Measurements from ENCODE around the gene NPHP3.
A peak's percentile ranks its signal among the peaks of the same experiment; 100 is the strongest.
"Not testable (repeated sequence)": the region's sequence is repeated elsewhere in the genome, so short reads cannot be mapped to it uniquely, and the experiment has no call there.

The NPHP3 gene

GRCh38 chr3:132722165-132723023 lies at the start of gene NPHP3:
TSS of gene NPHP3 (minus strand) at chr3:132722409. CDS start at chr3:132722355, 54 bp downstream.
- DNase-seq = peak; percentile 88 to 100 (median 98)
- intact Hi-C loops (cut with DNase I) = loop anchor here (2.0 to 5.0 kb wide), 2 partner anchors 315 to 850 kb away; partner anchors contain the start of genes CDV3 and TMEM108

- no peak for DNase-seq
- intact Hi-C loops (cut with DNase I) = no loop called here
Measured at GRCh38 chr3:132758740-132759139, 36.5 kb upstream of the NPHP3 start.

GRCh38 chr3:132756108-132756650 lies 34.0 kb upstream of the NPHP3 start:
- peak in 1 of 42 donors; percentile 2 for DNase-seq
- intact Hi-C loops (cut with DNase I) = no loop called here

DNA sequence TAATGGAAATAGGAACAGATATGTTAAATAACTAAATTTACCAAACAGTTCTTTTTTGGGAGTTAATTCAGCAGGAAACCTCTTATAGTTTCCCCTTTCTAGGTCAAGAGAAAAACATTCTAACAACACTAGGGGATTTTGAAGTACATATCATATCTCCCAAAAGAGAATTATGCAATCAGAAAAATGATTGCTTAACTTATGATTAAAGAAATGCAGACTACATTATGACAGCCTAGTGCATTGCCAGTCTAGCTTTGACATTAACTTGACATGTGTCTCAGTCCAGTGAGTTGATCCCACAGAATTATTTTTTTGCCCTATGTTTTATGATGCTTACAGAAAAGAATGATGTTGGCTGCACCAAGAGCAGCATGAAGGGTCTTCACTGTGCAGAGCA lies 31.7 kb upstream of the NPHP3 start:
- intact Hi-C loops (cut with DNase I) = no loop called here
- DNase-seq = no peak

DNA sequence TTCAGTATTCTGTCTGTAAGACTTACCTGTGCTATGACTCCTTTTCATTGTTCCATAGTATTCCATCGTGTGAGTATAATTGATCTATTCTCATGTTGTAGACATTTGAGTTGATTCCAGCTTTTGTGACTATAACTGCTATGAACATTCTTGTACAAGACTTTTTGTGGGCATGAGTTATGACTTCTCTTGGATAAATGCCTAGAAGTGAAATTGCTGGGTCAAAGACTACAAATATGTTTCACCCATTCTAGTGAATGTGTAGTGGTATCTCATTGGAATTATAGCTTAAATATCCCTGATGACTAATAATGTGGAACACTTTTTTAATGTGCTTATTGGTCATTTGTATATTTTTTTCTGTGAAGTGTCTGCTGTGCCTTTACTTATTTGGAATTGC lies 27.6 kb upstream of the NPHP3 start:
- no peak for DNase-seq
- intact Hi-C loops (cut with DNase I) = no loop called here

DNA sequence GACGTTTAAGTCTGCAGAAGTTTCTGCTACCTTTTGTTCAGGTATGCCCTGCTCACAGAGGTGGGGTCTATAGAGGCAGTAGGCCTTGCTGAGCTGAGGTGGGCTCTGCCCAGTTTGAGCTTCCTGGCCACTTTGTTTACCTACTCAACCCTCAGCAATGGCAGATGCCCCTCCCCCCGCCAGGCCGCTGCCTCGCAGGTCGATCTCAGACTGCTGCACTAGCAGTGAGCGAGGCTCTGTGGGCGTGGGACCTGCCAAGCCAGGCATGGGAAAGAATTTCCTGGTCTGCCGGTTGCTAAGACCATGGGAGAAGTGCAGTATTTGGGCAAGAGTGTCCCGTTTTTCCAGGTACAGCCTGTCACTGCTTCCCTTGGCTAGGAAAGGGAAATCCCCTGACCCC lies 24.5 kb upstream of the NPHP3 start:
- intact Hi-C loops (cut with DNase I); DNase-seq: not testable (repeated sequence)

DNA sequence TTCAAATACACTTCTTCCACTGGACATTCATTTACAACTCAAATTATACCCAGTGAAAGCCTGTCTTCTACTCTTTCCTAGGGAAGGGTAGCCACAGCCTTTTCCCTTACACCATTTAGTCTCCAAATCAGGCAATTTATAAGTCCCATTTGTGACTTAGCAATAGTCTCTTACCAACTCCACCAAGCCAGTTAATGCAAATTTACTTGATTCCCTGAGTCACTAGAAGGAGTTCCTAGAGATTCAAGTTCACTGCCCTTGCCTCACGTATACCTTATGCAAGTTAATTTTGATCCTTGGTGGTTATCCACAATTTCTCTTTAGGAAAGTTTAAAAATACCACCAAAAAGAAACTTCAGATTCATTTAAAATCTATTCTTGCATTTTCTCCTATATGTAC lies 16.1 kb upstream of the NPHP3 start:
- DNase-seq = no peak
- intact Hi-C loops (cut with DNase I) = no loop called here

DNA sequence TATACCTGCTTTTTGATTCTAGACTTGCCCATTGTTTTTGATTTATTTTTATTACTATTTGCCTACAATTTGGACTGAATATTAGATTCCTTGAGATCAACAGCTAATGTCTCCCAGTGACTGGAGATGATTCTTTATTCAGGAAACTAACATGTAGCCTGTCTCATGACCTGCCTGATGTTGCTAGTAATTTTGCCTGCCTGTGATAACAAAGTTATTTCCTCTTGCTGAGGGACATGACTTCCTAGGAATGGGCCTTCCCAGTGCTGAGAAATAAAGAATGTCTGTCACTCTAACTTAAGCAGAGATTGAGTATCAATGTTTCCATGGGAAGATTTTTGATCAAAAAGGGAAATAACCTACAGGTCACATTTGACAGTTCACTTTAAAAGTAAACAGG lies 13.4 kb upstream of the NPHP3 start:
- no peak for DNase-seq
- intact Hi-C loops (cut with DNase I) = no loop called here

DNA sequence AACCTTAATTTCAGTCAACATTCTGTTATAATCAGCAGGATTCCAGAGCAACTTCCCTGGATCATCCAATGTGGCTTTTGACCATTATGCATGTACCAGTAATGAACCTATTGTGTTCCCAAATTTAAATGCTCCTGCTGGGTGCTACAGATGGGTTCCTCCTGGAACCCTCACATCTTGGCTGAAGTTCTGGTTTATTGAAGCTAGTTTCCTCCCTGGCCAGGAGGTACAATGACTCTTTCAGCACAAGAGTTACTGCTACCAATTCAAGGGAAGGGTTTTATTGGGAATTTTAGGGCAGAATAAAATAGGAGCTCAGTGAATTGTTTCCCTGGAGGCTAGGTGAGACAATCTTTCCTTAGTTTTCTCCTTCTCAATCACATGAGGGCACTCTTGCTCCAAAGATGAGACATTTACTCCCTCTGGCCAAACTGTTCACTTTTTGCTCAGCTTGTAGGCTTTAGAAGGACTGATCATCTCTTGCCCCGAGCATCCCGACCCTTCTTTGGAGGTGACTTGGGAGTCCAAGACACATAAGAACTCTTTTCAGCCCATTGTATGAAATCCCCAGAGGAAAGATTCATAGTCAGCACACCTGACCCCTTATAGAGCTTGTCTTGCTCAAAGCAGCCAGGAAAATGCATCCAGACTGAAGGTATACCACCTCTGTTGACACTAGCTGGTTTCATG lies 8.8 kb upstream of the NPHP3 start:
- DNase-seq = peak in 13 of 42 donors; percentile 14 to 70 (median 29)
- intact Hi-C loops (cut with DNase I) = loop anchor here (5.0 kb wide), 2 partner anchors 651 to 691 kb away; no protein-coding TSS in a partner anchor

GRCh38 chr3:132726341-132726823 lies 4.2 kb upstream of the NPHP3 start:
- intact Hi-C loops (cut with DNase I) = no loop called here
- peak in 2 of 42 donors; percentile 9 to 22 for DNase-seq

DNA sequence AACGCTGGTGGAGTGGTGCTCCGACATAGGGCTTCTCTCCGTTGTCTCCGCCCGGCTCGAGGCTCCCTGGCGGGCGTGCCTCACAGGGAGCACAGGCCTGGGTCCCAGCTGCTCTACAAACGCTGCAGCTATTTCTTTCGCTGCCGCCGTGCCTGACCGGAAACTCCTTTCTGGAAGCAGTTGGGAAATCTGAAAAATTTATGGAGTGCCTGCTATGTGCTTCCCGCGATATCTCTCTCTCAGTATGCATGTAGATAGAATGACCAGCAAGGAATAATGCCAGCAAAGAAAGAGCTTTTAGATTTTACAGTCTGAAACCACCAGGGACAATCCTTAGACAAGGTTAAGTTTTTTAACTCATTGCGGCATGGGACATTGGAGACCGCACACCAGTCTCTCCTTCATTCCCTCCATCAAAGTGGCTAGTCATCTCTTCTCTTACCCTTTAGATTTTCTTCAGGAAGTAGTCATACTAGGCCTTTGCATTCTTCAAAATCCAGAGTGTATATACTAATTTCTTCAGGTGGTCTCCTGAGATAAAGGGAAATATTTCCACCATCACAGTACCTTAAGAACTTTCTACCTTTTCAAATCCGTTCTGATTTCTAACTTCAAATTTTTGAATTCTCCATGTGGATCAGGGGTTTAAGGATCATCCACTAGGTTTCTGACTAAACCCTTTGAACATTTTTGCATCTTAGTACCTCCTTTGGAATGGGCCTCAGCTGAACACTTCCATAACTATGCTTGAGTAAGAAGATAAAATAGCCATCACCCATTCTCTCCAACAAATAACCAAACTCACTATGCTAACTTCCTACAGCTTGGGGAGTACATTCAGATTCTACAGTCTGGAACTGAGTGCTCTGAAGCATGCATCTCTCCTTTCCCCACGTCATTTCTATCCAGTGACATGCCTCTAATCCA lies 1.1 kb upstream of the NPHP3 start:
- intact Hi-C loops (cut with DNase I) = loop anchor here (2.0 to 5.0 kb wide), 2 partner anchors 314 to 850 kb away; partner anchors contain the start of genes CDV3 and TMEM108

GRCh38 chr3:132721479-132722164 lies 587 bp downstream of the NPHP3 start:
- intact Hi-C loops (cut with DNase I) = loop anchor here (2.0 to 5.0 kb wide), 2 partner anchors 316 to 851 kb away; partner anchors contain the start of genes CDV3 and TMEM108
- peak in 29 of 42 donors; percentile 10 to 76 (median 48) for DNase-seq

More for the DNA sequence above, 1.1 kb upstream of the NPHP3 start:
- DNase-seq = no peak

DNA sequence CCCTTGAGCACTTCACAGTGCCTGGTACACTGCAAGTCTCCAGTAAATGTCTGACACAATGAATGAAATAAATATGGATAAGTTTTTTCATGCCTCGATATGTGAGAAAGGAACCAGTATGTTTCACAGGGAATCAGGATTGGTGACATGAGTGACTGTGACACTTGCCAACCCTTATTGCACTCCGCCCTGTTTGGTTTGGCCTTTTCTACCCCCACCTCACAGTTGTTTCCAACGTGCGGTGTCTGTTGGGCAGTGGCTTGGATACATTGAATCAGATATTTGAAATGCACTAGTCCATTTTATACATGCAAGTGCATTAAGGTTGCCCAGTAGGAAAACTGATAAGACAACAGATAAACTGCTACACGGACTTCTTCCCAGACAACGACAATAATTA lies 2.0 kb downstream of the NPHP3 start:
- intact Hi-C loops (cut with DNase I) = loop anchor here (5.0 kb wide), 1 partner anchor 317 kb away; the partner anchor contains the start of gene TMEM108
- DNase-seq = no peak

DNA sequence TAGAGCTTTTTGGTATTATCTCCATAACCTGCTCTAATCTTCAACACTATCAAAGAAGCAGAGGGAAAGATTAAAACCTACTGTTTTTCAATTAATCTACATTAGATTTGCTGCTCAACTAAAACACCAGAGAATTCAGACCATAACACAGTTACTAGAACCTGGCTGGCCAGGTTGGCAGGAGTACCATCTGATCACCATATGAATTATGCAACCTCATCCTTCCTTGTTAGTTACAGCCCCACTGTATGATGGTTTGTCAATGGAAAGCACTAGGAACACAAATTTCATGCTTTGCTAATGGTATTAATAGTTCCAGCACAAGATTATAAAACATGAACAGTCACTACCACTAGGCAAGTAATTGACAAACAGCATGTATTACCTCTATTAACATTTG lies 5.8 kb downstream of the NPHP3 start:
- intact Hi-C loops (cut with DNase I) = no loop called here
- no peak for DNase-seq

GRCh38 chr3:132713977-132714727 lies 8.1 kb downstream of the NPHP3 start:
- intact Hi-C loops (cut with DNase I) = no loop called here
- no peak for DNase-seq

DNA sequence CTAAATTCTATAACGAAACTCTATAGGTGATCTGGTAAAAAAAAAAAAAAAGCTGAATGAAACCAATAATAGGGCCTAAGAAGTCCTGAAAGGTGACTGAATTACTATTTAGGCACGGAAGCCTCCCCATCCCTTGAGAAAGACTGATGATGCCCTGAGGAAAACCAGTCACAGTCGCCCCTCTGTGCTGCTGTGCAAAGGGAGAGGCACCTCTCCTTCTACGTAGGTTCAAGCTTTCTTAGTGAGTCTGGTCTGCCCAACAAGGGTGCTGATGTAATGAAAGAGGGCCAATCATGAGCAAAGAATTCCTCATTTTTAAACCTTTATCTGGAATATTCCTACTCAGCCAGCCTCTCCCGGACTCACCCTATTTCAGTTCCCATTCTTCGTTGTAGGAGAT lies 11.9 kb downstream of the NPHP3 start:
- intact Hi-C loops (cut with DNase I) = no loop called here
- no peak for DNase-seq

DNA sequence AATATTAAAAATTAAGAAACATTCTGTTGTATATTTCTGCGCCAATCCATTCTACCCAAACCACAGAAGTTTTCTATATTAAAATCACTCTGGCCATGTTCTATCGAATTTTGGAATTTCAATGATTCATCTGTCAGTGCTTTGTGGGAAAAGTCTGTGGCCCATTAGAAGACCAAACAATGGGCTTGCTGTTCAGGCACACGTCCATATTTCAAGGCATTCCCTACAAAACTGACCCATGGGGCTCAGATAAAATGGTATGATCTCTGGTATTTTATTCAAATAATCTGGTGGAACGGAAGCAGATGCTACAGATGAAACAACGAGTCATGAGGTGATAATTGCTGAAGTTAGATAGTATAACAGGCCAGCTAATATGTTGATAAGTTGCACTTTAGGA lies 12.4 kb downstream of the NPHP3 start:
- intact Hi-C loops (cut with DNase I) = no loop called here
- DNase-seq = no peak
